ENCODE measurements around the gene LAMB3.

Gene LAMB3

GRCh38 chr1:209617047-209617673, 35.1 kb downstream of the LAMB3 start:
- DNase-seq, result no peak

- DNase-seq, result no peak
Observed at GRCh38 chr1:209616366-209617046, 35.7 kb downstream of the LAMB3 start.

DNA sequence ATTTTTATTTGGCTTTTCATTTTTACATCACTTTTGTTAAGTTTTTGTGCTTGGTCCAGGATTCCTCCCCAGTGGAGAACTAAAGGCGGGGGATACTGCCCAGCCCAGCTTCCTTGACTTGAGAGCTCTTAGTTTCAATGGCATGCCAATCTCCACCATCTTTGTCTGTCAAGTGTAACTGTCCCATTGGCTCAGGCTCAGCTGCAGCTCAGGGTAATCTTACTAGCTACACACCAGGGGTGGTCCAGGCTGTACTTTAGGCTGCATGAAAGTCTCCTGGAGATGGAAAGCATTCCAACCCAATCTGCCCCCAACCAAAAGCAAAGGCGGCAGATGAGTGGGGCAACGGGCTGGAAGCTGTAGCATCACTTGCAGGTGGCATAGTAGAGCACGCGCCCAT, 37.3 kb downstream of the LAMB3 start:
- DNase-seq, result no peak

- no peak for DNase-seq
Observed at GRCh38 chr1:209614151-209614420, 38.1 kb downstream of the LAMB3 start.

- no peak for DNase-seq
Observed at GRCh38 chr1:209613400-209614150, 38.6 kb downstream of the LAMB3 start.

- peak in 3 of 4 experiments; percentile 54 to 56 (median 55) for DNase-seq
Observed at GRCh38 chr1:209612646-209613399, 39.4 kb downstream of the LAMB3 start.

DNA sequence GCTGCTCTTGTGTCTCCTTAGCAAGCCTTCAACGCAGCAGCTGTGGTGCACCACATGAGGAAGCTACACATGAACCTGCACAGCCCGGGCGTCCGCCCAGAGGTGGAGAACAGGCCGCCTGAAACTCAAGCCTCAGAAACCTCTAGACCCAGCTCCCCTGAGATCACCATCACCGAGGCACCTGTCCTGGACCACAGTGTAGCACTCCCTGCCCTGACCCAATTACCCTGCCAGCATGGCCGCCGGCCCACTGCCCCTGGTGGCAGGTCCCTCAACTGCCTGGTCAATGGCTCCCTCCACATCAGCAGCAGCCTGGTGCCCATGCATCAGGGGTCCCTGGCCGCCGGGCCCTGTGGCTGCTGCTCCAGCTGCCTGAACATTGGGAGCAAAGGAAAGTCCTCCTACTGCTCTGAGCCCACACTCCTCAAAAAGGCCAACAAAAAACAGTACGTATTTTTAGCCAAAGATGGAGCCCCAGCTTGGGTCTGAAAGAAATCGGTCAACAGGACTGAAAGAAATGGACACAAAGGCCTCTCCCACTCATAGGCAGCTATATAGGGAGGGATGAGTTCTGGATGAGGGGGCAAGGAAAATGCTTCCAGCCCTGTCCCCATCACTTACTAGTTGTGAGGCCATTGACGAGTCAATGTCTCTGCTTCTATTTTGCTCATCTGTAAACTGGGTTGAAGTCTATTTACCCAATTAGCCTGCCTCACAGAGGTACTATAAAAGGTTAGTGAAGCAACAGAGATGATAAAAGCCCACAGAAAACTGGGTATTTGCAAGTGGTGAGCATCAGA, 40.3 kb downstream of the LAMB3 start:
- DNase-seq, result no peak

DNA sequence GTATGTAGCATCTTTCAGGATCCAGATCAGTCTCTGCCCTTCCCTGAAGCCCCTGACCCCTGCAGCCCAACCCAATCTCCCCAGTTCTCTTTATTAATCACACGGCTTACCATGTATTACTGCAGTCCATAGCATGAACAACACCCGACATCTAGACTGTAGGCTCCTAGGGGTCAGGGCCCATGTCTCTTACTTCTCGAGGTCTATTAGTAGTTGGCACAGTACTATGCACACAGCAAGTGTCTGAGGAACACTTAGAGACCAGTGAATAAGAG, 41.7 kb downstream of the LAMB3 start:
- no peak for DNase-seq

DNA sequence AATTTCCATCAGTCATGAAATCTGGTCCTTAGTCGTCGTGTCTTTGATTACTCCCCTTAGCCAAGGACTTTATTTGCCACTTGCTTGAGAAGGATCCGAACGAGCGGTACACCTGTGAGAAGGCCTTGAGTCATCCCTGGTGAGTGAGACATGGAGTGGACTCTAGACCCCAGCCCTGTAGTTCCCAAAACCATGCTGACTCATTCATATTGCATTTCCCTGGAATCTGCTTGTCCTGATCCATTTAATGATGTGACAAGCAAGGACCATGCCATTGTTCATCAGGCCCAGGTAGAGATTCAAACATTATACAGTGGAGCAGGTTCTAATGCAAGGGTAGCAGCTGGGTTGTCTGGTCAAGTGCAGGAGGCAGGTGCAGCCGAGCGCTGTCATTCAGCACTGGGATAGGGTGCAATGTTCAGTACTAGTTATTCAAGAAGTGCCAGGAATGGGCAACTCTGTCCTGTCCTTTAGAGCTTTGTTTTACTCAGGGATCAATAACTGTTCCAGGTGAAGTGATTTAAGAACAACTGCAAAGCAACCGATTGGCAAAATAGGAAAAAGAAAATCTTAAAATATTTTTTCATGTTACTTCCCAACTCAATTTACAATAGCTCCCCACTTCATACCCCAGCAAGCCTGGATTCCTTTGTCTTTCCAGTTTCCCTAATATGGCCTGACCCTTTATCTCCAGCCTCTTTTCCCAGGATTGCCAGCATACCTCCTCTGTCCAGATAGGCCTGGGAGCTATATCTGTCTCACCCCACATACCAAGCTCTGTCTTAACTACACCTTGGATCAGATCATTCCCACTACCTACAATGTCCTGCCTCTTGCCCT, 42.2 kb downstream of the LAMB3 start:
- DNase-seq, result no peak

- DNase-seq, result peak; percentile 73 to 87 (median 80)
Observed at GRCh38 chr1:209609041-209609790, 43.0 kb downstream of the LAMB3 start.

DNA sequence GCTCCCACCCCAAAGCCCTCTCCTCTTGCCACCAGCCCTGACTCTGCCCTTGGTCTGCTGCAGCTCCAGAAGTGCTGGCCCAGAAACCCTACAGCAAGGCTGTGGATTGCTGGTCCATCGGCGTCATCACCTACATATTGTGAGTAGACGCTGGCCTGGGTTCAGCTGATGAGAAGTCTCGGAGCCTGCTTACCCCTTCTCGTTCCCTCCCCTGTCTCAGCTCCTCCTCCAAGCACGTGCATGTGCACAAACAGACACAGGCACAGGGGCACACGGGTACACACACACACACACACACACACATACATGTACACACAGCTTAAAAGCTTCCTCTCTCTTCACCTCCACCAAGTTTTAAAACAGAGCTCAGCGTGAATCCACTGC, 44.4 kb downstream of the LAMB3 start:
- DNase-seq, result no peak

- peak; percentile 67 to 90 (median 79) for DNase-seq
Observed at GRCh38 chr1:209607102-209607794, 45.0 kb downstream of the LAMB3 start.

GRCh38 chr1:209603877-209604276, 48.3 kb downstream of the LAMB3 start:
- DNase-seq, result no peak

DNA sequence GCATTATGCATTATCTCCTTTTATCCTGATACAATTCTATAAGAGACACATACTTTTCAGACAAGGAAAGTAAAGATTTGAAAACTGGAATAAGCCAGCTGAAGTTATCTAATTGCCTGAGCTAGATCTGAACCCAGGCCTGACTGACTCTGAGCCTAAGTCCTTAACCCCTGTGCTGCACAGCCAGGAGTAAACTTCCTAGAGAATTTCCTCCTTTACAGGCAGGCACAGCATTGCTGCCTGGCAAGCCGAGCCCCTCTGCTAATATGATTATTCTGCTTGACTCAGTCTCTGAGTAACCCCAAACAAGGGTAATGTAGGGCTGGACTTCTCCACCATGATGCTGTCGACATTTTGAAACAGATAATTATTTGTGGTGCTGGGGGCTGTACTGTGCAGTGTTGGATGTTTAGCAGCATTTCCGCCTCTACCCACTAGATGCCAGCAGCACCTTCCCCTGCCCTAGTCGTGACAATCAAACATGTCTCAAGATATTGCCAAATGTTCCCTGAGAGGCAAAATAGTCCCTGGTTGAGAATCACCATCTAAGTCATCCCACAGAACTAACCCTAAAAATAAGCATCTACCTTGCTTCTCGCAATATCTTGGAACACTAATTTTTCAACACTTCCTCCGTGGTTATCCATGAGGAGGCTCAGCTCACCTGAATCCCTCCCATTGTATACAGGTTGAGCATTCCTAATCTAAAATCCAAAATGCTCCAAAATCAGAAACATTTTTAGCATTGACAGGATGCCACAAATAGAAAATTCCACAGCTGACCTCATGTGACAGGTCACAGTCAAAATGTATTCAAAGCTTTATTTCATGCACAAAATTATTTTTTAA, 50.2 kb downstream of the LAMB3 start:
- DNase-seq, result peak; percentile 60 to 73 (median 68)

GRCh38 chr1:209600541-209600940, 51.7 kb downstream of the LAMB3 start:
- no peak for DNase-seq

- DNase-seq, result no peak
Observed at GRCh38 chr1:209598227-209598626, 54.0 kb downstream of the LAMB3 start.

- DNase-seq, result no peak
Observed at GRCh38 chr1:209597499-209597898, 54.7 kb downstream of the LAMB3 start.

DNA sequence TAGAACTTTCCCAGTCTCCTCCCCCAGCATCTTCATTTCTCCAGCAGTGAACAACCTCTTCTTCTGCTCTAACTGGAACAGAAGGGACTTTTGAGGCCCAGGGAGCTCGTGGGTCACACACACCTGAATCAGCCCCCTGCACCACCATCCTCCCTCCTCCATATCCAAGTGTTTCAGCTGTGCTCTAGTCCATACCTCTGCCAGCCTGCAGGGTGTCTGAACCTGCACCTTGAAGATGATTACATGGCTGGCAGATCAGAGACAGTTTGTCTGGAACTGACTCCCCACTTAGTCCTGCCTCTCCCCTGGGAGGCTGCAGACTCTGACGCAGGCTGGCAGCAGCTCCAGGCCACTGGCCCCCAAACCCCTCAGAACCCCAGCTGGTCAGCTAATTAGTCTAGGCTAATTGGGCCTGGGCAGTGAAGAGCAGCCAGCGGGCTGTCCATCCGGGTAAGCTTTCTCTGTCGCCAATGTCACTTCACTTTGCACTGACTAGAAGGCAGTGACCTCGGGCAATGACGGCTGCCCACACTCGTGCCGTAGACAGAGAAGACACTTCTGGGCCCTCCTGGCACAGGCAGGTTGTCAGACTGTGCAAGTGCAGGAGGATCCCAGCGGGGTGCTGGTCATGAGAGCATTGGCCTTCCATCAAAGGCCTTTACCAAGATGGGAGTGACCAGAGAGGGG, 56.5 kb downstream of the LAMB3 start:
- DNase-seq, result no peak

GRCh38 chr1:209595028-209595427, 57.2 kb downstream of the LAMB3 start:
- peak; percentile 13 to 47 (median 40) for DNase-seq

Data from suppressor macrophage (primary cell).